HUES6 (cell line): Measurements from ENCODE around the gene RPL35.

Experiments used
- H3K27ac ChIP-seq: 2 replicates; pipeline ENCODE4 v1.7.0; 2013; ENCODE audit warnings: low read depth, mild to moderate bottlenecking, low read length, inconsistent platforms
- H3K27me3 ChIP-seq: 2 replicates; pipeline ENCODE4 v1.6.1; 2013; ENCODE audit warnings: low read length; ENCODE audit not compliant: control insufficient read depth, insufficient read depth
- H3K36me3 ChIP-seq: 2 replicates; pipeline ENCODE4 v1.6.1; 2013; ENCODE audit warnings: low read length; ENCODE audit not compliant: control insufficient read depth, insufficient read depth
- H3K4me1 ChIP-seq: 2 replicates; pipeline ENCODE4 v1.6.1; 2013; ENCODE audit warnings: low read length; ENCODE audit not compliant: control insufficient read depth, insufficient read depth
- H3K4me3 ChIP-seq: 2 replicates; pipeline ENCODE4 v1.5.1; 2013; ENCODE audit warnings: low read depth, low read length
- H3K9ac ChIP-seq: one replicate; pipeline ENCODE4 v1.6.1; 2013; ENCODE audit warnings: mild to moderate bottlenecking, low read length
- H3K9me3 ChIP-seq: 2 replicates; pipeline ENCODE4 v1.6.1; 2013; ENCODE audit warnings: low read depth, low read length; ENCODE audit not compliant: control insufficient read depth, insufficient read depth

The RPL35 gene

DNA sequence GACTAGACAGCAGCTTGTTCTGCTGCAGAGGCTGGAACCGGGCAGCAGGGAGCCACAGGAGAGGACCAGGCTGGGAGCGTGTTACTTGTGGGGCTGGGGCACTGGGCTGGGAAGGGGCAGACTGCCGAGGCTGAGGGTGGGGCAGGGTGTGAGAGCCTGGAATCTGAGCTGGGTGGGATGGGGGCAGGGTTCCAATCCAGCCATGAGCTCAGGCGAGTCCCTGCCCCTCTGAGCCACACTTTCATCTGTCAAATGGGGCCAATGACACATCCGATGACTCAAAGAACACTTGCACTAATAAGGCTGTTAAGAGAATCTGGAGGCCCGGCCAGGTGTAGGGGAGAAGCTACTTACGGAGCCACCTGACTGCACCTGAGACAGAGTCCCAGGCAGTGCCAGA is 27.2 kb downstream of the RPL35 start:
- peaks cover 3% of the 10 kb centered on the region; the same call in 1 of the 2 replicates for H3K4me1 ChIP-seq
- no peak overlapping the region for H3K27ac ChIP-seq
- H3K9me3 ChIP-seq, result no peaks in the 10 kb centered on the region
- no peak overlapping the region for H3K9ac ChIP-seq
- H3K27me3 ChIP-seq, result no peaks in the 10 kb centered on the region
- H3K36me3 ChIP-seq, result no peaks in the 10 kb centered on the region
- H3K4me3 ChIP-seq, result no peak overlapping the region

DNA sequence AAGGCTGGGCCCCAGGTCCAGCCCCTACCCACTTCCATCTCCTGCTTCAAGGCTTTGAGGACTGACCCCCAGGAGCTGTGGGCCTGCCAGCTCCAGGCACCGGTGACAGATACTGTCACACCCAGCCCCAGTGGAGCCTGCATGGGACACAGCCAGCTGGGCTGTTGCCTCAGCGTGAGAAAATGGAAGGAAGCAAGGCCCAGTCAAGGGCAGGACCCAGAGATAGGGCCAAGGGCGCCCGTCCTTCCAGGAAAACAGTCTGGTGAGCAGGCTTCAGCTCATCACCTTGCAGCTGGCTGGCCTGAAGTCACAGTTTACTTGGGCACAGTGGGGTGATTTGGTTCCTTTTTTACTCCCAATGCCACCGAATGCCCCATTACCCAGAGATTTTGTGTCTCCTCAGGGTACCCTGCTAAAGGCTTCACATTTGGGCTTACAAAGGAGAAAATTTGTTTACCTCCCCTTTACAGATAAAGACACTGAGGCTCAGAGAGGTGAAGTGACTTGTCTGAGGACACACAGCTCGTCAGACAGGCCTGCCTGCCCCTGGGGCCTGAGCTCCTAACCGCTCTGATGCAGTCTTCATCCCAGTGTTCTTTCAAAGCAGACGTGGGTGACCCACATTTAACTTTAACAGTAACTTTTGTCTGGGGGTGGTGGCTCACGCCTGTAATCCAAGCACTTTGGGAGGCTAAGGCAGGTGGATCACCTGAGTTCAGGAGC is 30.0 kb downstream of the RPL35 start:
- H3K9me3 ChIP-seq, result no peaks in the 10 kb centered on the region
- peaks cover 2% of the 10 kb centered on the region; the same call in 1 of the 2 replicates for H3K4me1 ChIP-seq
- no peak overlapping the region for H3K9ac ChIP-seq
- no peak overlapping the region for H3K27ac ChIP-seq
- no peaks in the 10 kb centered on the region for H3K36me3 ChIP-seq
- H3K4me3 ChIP-seq, result no peak overlapping the region
- no peaks in the 10 kb centered on the region for H3K27me3 ChIP-seq

DNA sequence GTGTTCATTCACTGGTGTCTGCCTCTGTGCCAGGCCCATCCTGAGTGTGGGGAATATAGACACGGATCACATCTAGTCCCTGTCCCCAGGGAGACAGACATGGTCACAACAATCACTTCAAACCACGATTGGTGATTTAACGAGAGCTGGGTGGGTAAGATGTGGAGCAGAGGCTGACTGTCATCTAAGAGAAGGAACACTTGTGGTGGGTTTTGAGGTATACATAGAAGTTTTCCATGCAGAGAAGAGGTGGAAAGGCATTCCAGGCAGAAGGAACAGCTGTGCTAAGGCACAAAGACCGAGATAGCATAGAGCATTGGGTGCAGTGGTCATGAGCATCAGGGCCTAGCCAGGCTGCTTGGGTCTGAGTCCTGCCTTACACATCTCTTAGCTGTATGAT is 31.2 kb downstream of the RPL35 start:
- H3K27ac ChIP-seq, result no peak overlapping the region

DNA sequence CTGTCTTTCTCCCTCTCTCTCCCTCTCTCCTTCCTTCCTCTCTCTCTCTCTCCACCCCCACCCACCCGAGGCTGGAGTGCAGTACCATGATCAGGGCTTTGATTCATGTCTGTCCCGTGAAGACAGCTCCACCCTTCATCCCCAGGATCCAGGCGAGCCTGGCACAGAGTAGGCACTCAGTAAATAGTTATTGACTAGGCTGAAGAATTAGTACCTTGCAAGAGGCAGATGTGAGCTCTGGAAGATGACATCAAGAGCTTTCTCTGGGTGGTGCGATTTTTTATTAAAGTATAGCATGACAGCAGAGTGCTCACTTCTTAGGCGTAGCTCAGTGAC is 32.5 kb downstream of the RPL35 start:
- H3K9ac ChIP-seq, result no peak overlapping the region
- H3K27ac ChIP-seq, result no peak overlapping the region
- no peak overlapping the region for H3K4me3 ChIP-seq
- H3K9me3 ChIP-seq, result peaks cover 8% of the 10 kb centered on the region; the same call in 1 of the 2 replicates
- H3K36me3 ChIP-seq, result no peaks in the 10 kb centered on the region
- peaks cover 2% of the 10 kb centered on the region; the same call in 1 of the 2 replicates for H3K4me1 ChIP-seq
- H3K27me3 ChIP-seq, result no peaks in the 10 kb centered on the region

More for the DNA sequence above, 31.2 kb downstream of the RPL35 start:
- no peaks in the 10 kb centered on the region for H3K27me3 ChIP-seq
- H3K9me3 ChIP-seq, result peaks cover 8% of the 10 kb centered on the region; the same call in 1 of the 2 replicates
- peaks cover 2% of the 10 kb centered on the region; the same call in 1 of the 2 replicates for H3K4me1 ChIP-seq
- H3K4me3 ChIP-seq, result no peak overlapping the region
- no peaks in the 10 kb centered on the region for H3K36me3 ChIP-seq
- H3K9ac ChIP-seq, result no peak overlapping the region

DNA sequence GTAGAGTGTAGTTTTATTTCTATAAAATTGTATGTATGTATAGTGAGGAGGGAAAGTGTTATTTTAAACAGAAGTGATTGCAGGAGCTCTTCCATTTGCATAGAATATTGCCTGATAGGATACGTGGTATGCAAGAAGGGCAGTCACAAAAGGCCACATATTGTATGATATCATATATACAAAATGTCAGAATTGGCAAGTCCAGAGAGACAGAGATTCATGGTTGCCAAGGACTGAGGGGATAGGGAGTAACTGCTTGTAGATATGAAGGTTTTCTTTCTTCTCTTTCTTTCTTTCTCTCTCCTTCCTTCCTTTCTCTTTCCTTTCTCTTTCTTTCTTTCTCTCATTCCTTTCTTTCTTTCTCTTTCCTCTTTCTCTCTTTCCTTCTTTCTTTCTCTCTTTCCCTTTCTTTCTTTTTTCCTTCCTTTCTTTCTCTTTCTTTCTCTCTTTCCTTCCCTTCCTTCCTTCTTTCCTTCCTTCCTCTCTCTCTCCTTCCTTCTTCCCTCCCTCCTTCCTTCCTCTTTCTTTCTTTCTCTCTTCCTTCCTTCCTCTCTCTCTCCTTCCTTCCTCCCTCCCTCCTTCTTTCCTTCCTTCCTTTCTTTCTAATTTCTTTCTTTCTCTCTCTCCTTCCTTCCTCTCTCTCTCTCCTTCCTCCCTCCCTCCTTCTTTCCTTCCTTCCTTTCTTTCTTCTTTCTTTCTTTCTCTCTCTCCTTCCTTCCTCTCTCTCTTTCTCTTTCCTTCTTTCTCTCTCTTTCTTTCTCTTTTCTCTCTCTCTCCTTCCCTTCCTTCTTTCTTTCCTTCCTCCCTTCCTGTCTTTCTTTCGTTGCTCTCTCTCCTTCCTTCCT is 33.0 kb downstream of the RPL35 start:
- H3K4me3 ChIP-seq, result no peak overlapping the region
- 0 out of 2 replicates have a peak, but pooled peaks cover 2% of the 10 kb centered on the region for H3K4me1 ChIP-seq
- H3K36me3 ChIP-seq, result no peaks in the 10 kb centered on the region
- no peak overlapping the region for H3K9ac ChIP-seq
- H3K27me3 ChIP-seq, result no peaks in the 10 kb centered on the region
- H3K9me3 ChIP-seq, result peaks cover 8% of the 10 kb centered on the region; the same call in 1 of the 2 replicates
- H3K27ac ChIP-seq, result no peak overlapping the region

DNA sequence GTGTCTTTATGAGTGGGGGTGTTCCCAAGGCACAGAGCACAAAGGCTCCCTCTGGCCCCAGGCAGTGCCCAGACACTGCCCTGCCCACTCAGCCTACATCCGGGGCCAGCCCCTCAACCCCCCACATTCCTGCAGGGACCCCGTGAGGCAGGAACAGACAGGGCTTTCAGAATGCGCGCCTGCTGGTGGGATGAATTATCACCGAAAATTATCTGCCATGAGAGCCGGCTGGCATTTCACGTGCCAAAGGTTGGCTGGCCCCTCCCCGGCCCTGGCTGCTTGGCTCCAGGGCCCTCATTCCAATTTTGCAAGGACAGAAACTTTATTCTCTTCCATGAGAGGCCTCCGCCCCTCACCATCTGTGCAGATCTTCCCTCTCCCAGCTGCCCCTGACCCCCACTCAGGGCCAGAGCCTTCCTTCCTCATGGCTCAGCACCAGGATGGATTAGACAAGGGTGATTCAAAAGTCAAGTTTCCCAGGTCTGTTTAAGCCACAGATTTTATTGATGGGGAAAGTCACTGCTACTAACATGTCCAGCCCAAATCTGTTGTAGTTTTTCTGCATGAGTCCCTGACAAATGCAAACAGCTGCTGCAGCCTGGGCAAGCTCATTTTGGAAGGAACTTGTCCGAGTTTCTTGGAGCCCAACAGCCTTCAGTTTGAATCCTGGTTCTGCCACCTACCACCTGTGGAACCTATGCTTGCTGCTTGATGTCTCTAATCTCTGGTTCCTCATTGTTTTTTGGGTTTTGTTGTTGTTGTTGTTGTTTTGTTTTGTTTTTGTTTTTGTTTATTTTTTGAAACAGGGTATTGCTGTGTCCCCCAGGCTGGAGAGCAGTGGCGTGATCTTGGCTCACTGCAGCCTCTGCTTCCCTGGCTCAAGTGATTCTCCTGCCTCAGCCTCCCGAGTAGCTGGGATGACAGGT is 40.8 kb downstream of the RPL35 start:
- no peak overlapping the region for H3K27ac ChIP-seq
- peaks cover 4% of the 10 kb centered on the region; the same call in 1 of the 2 replicates for H3K4me1 ChIP-seq
- no peak overlapping the region for H3K9ac ChIP-seq
- no peaks in the 10 kb centered on the region for H3K36me3 ChIP-seq
- 0 out of 2 replicates have a peak, but pooled peaks cover under 1% of the 10 kb centered on the region for H3K9me3 ChIP-seq
- no peak overlapping the region for H3K4me3 ChIP-seq
- H3K27me3 ChIP-seq, result no peaks in the 10 kb centered on the region

DNA sequence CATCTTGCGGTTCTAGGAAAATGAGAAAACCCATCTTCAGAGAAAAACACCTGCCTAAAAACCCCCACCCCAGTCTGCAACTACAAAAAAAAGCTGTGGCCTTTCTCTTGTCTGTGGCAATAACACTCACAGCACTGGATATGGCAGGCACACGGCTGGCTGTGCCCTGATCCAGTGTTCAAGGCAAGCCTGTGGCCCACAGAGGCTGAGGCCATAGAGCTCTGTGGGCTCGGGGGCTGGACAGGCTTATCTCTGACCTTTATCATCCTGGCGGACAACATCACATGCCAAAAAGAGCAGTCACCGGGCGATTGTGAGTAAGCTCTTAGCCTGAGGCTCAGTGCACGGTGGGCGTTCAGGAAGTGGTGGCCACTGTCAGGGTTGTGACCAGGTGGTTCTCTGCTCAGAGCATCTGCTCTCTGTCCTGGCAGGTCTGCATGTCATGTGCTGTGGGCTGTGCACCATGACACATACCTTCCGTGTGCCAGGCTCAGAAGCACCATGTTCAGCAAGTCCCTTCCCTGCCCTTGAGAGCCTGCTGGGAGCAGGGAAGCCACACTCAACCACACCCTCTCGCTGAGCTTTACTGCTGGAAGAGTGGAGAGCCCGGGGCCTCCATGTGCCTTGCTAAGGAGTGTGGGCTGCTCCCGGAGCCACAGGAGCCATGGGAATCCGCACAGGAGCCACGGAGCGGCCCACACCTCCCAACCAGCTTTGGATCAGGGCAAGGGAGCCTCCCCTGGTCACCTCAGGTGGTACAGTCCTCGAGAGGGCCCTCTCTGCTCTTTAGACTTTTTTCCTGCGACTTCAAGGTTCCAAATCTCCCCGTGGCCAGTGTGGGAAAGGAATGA is 43.1 kb downstream of the RPL35 start:
- no peaks in the 10 kb centered on the region for H3K36me3 ChIP-seq
- no peak overlapping the region for H3K4me3 ChIP-seq
- H3K9me3 ChIP-seq, result no peaks in the 10 kb centered on the region
- H3K4me1 ChIP-seq, result peaks cover 10% of the 10 kb centered on the region
- H3K9ac ChIP-seq, result no peak overlapping the region
- H3K27me3 ChIP-seq, result no peaks in the 10 kb centered on the region
- H3K27ac ChIP-seq, result no peak overlapping the region

DNA sequence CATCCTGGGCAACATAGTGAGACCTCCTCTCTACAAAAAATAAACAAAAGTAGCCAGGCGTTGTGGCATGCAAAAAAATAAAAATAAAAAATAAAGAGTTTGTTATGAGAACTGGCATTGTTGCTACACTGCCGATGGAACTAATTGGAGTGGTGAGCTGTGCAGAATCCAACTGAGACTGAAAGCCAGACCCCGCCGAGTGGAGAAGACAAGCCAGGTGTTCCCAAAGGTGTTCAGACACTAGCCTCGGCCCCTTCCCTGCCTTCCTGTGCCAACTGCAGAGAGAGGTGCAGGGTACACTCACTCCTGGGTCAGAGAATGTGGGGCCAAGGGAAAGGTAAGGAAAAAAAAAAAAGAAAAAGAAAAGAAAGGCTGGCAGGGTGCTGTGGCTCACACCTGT is 46.2 kb downstream of the RPL35 start:
- H3K27me3 ChIP-seq, result no peaks in the 10 kb centered on the region
- no peak overlapping the region for H3K4me3 ChIP-seq
- H3K4me1 ChIP-seq, result peaks cover 39% of the 10 kb centered on the region
- no peak overlapping the region for H3K9ac ChIP-seq
- H3K9me3 ChIP-seq, result no peaks in the 10 kb centered on the region
- H3K27ac ChIP-seq, result no peak overlapping the region
- no peaks in the 10 kb centered on the region for H3K36me3 ChIP-seq

DNA sequence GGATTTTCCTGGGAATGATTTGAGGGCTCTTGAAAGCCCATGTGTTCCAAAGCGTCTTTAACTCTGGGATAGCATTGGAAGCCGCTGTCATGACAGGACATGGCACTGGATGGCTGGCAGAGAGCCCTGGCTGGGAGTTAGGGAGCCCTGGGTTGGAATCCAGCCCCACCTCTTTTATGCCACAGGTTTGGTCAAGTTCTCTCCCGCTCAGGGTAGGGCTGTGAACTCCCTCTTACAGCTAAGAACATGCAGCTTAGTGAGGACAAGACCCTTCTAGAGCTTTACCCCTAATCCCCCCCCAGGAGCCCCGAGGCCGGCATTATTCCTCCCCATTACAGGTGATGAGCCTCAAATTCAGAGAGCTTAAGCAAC is 47.6 kb downstream of the RPL35 start:
- Histone ChIP-seq H3K9ac (no peak overlapping the region), H3K36me3 (no peaks in the 10 kb centered on the region), H3K27me3 (no peaks in the 10 kb centered on the region), H3K4me3 (no peak overlapping the region), H3K4me1 (peaks cover 44% of the 10 kb centered on the region), H3K27ac (no peak overlapping the region), H3K9me3 (no peaks in the 10 kb centered on the region)

DNA sequence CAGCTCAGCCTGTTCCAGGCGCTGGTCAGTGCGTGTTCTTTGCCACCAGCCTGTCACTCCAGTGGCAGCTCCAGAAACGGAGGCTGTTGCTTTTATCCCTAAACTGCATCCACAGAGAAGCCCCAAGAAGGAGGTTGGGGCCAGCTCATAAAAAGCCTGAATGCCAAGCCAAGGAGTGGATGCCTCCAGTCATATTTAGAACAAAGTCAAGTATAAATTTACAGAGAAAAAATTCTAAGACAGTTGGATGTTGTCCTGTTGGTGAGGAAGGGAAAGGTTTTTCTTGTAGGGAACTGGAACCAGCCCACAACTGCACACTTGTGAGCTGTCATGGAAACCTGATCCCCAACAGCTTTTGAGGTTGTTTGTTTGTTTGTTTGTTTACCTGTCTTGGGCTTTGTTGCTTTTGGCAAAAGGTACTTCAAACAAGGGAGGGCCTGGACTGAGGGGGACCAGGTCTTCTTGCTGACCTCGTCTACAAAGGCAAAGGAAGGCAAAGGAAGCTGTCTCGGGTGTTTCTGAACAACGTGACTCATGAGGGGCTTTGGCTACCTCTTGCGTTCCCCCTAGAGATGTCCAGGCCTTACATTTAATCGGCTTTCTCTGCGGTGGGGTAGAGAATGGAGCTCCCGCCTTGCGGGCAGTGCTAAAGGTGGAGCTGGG is 48.1 kb downstream of the RPL35 start:
- Histone ChIP-seq H3K9me3 (no peaks in the 10 kb centered on the region), H3K9ac (no peak overlapping the region), H3K27me3 (no peaks in the 10 kb centered on the region), H3K27ac (no peak overlapping the region), H3K4me3 (no peak overlapping the region), H3K4me1 (peaks cover 41% of the 10 kb centered on the region), H3K36me3 (no peaks in the 10 kb centered on the region)
